Tibial nerve (tissue), 4 donors: ENCODE measurements around the gene ZC3H13. TPM values are rescaled to one million over a fixed set of nuclear protein-coding genes. Genes with fewer than 3 reads are reported as not detected.

Experiments
- DNase-seq, 2 donors: peaks; one replicate each; pipeline ENCODE4 v3.0.0-alpha.2; 2019; ENCODE audit warnings: low spot score in 2 of 2
- H3K27ac ChIP-seq, 4 donors: fragments of 200-600 bp; sonication (generic) in 3 of 4; one replicate each; pipeline ENCODE4 v1.5.1; 2017 to 2019; ENCODE audit warnings: mild to moderate bottlenecking in 1 of 4
- H3K27me3 ChIP-seq, 2 donors: fragments of 200-600 bp; sonication (generic) in 1 of 2; one replicate each; pipeline versions ENCODE4 v1.5.1 to v1.6.0; 2017 to 2019
- H3K36me3 ChIP-seq, 3 donors: fragments of 200-600 bp; sonication (generic); one replicate each; pipeline ENCODE4 v1.5.1; 2018 to 2019
- H3K4me1 ChIP-seq, 4 donors: fragments of 200-600 bp; sonication (generic) in 3 of 4; one replicate each; pipeline ENCODE4 v1.5.1; 2017 to 2019
- H3K4me3 ChIP-seq, 4 donors: fragments of 200-600 bp; sonication (generic) in 3 of 4; one replicate each; pipeline ENCODE4 v1.5.1; 2017 to 2019; ENCODE audit warnings: mild to moderate bottlenecking in 1 of 4, moderate library complexity in 1 of 4
- H3K9me3 ChIP-seq, 4 donors: fragments of 200-600 bp; sonication (generic) in 3 of 4; one replicate each; pipeline ENCODE4 v1.5.1; 2017 to 2019
- CTCF ChIP-seq, 5 experiments: fragments of 200-600 bp in 3 of 5; fragments of 450-650 bp in 2 of 5; sonication (generic) in 3 of 5; IDR thresholded peaks; one replicate each; pipeline ENCODE4 v1.5.1; 2016 to 2019; ENCODE audit warnings: antibody characterized with exemption in 5 of 5, mild to moderate bottlenecking in 3 of 5, moderate library complexity in 2 of 5
- EP300 ChIP-seq, 2 donors: sonication (generic); formaldehyde crosslinking; IDR thresholded peaks; one replicate each; pipeline ENCODE4 v1.6.1; 2017; ENCODE audit warnings: antibody characterized with exemption in 2 of 2, mild to moderate bottlenecking in 1 of 2
- POLR2A ChIP-seq, 2 donors: fragments of 450-650 bp; IDR thresholded peaks; one replicate each; pipeline ENCODE4 v1.6.1; 2017; ENCODE audit warnings: antibody characterized with exemption in 2 of 2, mild to moderate bottlenecking in 2 of 2, moderate library complexity in 2 of 2
- whole genome bisulfite sequencing, 2 donors: methylation state at CpG; one replicate each; pipeline ENCODE4 v1.1.5; 2018; 5-methylcytosine and 5-hydroxymethylcytosine counted together
- total RNA-seq, 4 donors: library from RNA; depleted of rRNA; stranded (reverse); fragments of >200 nt; gene quantifications; one replicate each; pipeline ENCODE4 v1.1.0, GENCODE V29; 2016

The ZC3H13 gene
- total RNA-seq, 4 donors from 2014 or later: 34.7 to 55.9 (median 44.2) TPM

GRCh38 chr13:46031581-46032263 is 20.8 kb downstream of the ZC3H13 start:
- Histone ChIP-seq H3K9me3 (peaks cover 0 to 10% (median 2%) of the 10 kb centered on the region in 4 donors), H3K4me1 (no peaks in the 10 kb centered on the region), H3K4me3 (no peak overlapping the region), H3K27ac (no peak overlapping the region), H3K36me3 (peaks cover 0 to 46% (median 6%) of the 10 kb centered on the region in 3 donors), H3K27me3 (no peaks in the 10 kb centered on the region)
- TF ChIP-seq CTCF (IDR thresholded peaks at IDR 0.05): no peak
- TF ChIP-seq POLR2A (IDR thresholded peaks at IDR 0.05): no peak
- TF ChIP-seq EP300 (IDR thresholded peaks at IDR 0.05): no peak
- WGBS, 2 donors: 93 to 95% methylated on average over 4 of the region's 4 CpGs
- no peak for DNase-seq

GRCh38 chr13:46025157-46025556 is 27.4 kb downstream of the ZC3H13 start:
- DNase-seq: no peak
- whole genome bisulfite sequencing, 2 donors: 97 to 99% methylated on average over 4 of the region's 4 CpGs
- Histone ChIP-seq H3K27ac (no peak overlapping the region), H3K4me1 (no peaks in the 10 kb centered on the region), H3K27me3 (no peaks in the 10 kb centered on the region), H3K36me3 (peaks cover 0 to 9% (median 3%) of the 10 kb centered on the region in 3 donors), H3K9me3 (peaks cover 0 to 7% (median 0%) of the 10 kb centered on the region in 4 donors), H3K4me3 (no peak overlapping the region)
- TF ChIP-seq POLR2A (IDR thresholded peaks at IDR 0.05) (no peak), CTCF (IDR thresholded peaks at IDR 0.05) (no peak), EP300 (IDR thresholded peaks at IDR 0.05) (no peak)

GRCh38 chr13:46022481-46022880 is 30.1 kb downstream of the ZC3H13 start:
- Histone ChIP-seq H3K9me3 (no peaks in the 10 kb centered on the region), H3K4me1 (no peaks in the 10 kb centered on the region), H3K27me3 (no peaks in the 10 kb centered on the region), H3K36me3 (peaks cover 0 to 29% (median 0%) of the 10 kb centered on the region in 3 donors), H3K27ac (no peak overlapping the region), H3K4me3 (no peak overlapping the region)
- TF ChIP-seq POLR2A (IDR thresholded peaks at IDR 0.05): no peak
- 86 to 92% methylated on average over 2 of the region's 2 CpGs for whole genome bisulfite sequencing, 2 donors
- no peak for DNase-seq

GRCh38 chr13:46016216-46016615 is 36.3 kb downstream of the ZC3H13 start:
- no peak for TF ChIP-seq CTCF (IDR thresholded peaks at IDR 0.05)
- no peak for TF ChIP-seq EP300 (IDR thresholded peaks at IDR 0.05)
- no peak for TF ChIP-seq POLR2A (IDR thresholded peaks at IDR 0.05)
- Histone ChIP-seq H3K27me3 (no peaks in the 10 kb centered on the region), H3K36me3 (peaks cover 0 to 72% (median 0%) of the 10 kb centered on the region in 3 donors)

GRCh38 chr13:46015366-46015765 is 37.2 kb downstream of the ZC3H13 start:
- WGBS, 2 donors: 83 to 87% methylated on average over 3 of the region's 3 CpGs
- peaks cover 0 to 80% (median 0%) of the 10 kb centered on the region in 3 donors for H3K36me3 ChIP-seq
- no peaks in the 10 kb centered on the region for H3K4me1 ChIP-seq

More at GRCh38 chr13:46016216-46016615, 36.3 kb downstream of the ZC3H13 start:
- Histone ChIP-seq H3K27ac (no peak overlapping the region), H3K9me3 (no peaks in the 10 kb centered on the region), H3K4me1 (no peaks in the 10 kb centered on the region), H3K4me3 (no peak overlapping the region)
- DNase-seq: no peak

More at GRCh38 chr13:46015366-46015765, 37.2 kb downstream of the ZC3H13 start:
- no peak for DNase-seq
- Histone ChIP-seq H3K27ac (no peak overlapping the region), H3K27me3 (no peaks in the 10 kb centered on the region), H3K4me3 (no peak overlapping the region), H3K9me3 (no peaks in the 10 kb centered on the region)
- TF ChIP-seq EP300 (IDR thresholded peaks at IDR 0.05) (no peak), CTCF (IDR thresholded peaks at IDR 0.05) (no peak), POLR2A (IDR thresholded peaks at IDR 0.05) (no peak)
